CD4-positive, alpha-beta T cell (primary cell): ENCODE results near the gene LTB4R2. TPM values are rescaled to one million over a fixed set of nuclear protein-coding genes. Genes with fewer than 3 reads are reported as not detected.

Experiments
- ATAC-seq: fragments of 200-7000 bp; cut with Tn5 transposase; one replicate; pipeline ENCODE4 v1.10.0; 2022; ENCODE audit warnings: mild to moderate bottlenecking; ENCODE audit not compliant: poor library complexity
- CTCF ChIA-PET: fragments of 350-600 bp; sonication (Branson Sonifier 250); formaldehyde crosslinking; loops from one replicate; lab custom pipeline; 2021; ENCODE audit warnings: antibody characterized with exemption, inconsistent platforms; lab: Charles Lee
- POLR2A ChIA-PET: fragments of 350-600 bp; sonication (Branson Sonifier 250); formaldehyde crosslinking; loops from one replicate; lab custom pipeline; 2021; ENCODE audit warnings: antibody characterized with exemption, inconsistent platforms; lab: Charles Lee
- DNase-seq, 14 experiments: peaks; one replicate each; pipeline ENCODE4 v3.0.0-alpha.2; 2013 to 2020; ENCODE audit warnings: mixed read lengths in 2 of 14
- H3K27ac ChIP-seq, 2 donors: one replicate each; pipeline versions ENCODE4 v1.5.1 to v1.7.0; 2013; ENCODE audit warnings: low read length in 2 of 2, low read depth in 1 of 2, mild to moderate bottlenecking in 1 of 2
- H3K27me3 ChIP-seq, 2 experiments: 1 replicate in 1 of 2; 2 replicates in 1 of 2; pipeline versions ENCODE4 v1.6.1 to v1.7.0; 2013; ENCODE audit warnings: low read length in 2 of 2, control low read depth in 1 of 2, mild to moderate bottlenecking in 1 of 2, moderate library complexity in 1 of 2; ENCODE audit not compliant: insufficient read depth in 2 of 2, control insufficient read depth in 1 of 2
- H3K36me3 ChIP-seq: one replicate; pipeline ENCODE4 v1.6.1; 2013; ENCODE audit warnings: low read length, control low read depth; ENCODE audit not compliant: insufficient read depth
- H3K4me1 ChIP-seq: one replicate; pipeline ENCODE4 v1.6.1; 2013; ENCODE audit warnings: low read length, control low read depth; ENCODE audit not compliant: insufficient read depth
- H3K4me3 ChIP-seq: one replicate; pipeline ENCODE4 v1.5.1; 2013; ENCODE audit warnings: mild to moderate bottlenecking, low read length, moderate library complexity
- H3K9me3 ChIP-seq, 2 experiments: 1 replicate in 1 of 2; 2 replicates in 1 of 2; pipeline versions ENCODE4 v1.6.1 to v1.7.0; 2013; ENCODE audit warnings: low read length in 2 of 2, mild to moderate bottlenecking in 2 of 2, control low read depth in 1 of 2, moderate library complexity in 1 of 2; ENCODE audit not compliant: control insufficient read depth in 1 of 2, insufficient read depth in 1 of 2
- H3K27ac Mint-ChIP-seq: one replicate; pipeline ENCODE4 v1.8.0; 2020; ENCODE audit warnings: mixed read lengths
- H3K27me3 Mint-ChIP-seq: one replicate; pipeline ENCODE4 v1.8.0; 2021; ENCODE audit warnings: mixed read lengths
- H3K36me3 Mint-ChIP-seq: one replicate; pipeline ENCODE4 v1.8.0; 2021; ENCODE audit warnings: low read depth, mixed read lengths
- H3K4me1 Mint-ChIP-seq: one replicate; pipeline ENCODE4 v1.8.0; 2021; ENCODE audit warnings: low read depth, mixed read lengths
- H3K4me3 Mint-ChIP-seq: one replicate; pipeline ENCODE4 v1.8.0; 2020; ENCODE audit warnings: mild to moderate bottlenecking, mixed read lengths
- H3K9me3 Mint-ChIP-seq: one replicate; pipeline ENCODE4 v1.8.0; 2020; ENCODE audit warnings: mixed read lengths
- intact Hi-C, 2 experiments: fragments of 100-400 bp; cut with DNase I in 1 of 2; cut with micrococcal nuclease in 1 of 2; formaldehyde crosslinking; loops; one replicate each; pipeline versions ENCODE4 v1.15.1 to v1.9.0; 2023 to 2025; cut with DNase I, micrococcal nuclease
- total RNA-seq, 174 experiments: library from RNA in 2 of 174; stranded (reverse) in 2 of 174; gene quantifications; one replicate each; pipeline ENCODE4 v1.2.3 and lab custom pipeline; 2021 to 2026
- TF ChIP-seq, protein P1 (sequence below): fragments of 200-600 bp; IDR thresholded peaks from one replicate; pipeline ENCODE4 v1.8.0; 2022; ENCODE audit warnings: antibody characterized with exemption, mild to moderate bottlenecking

LTB4R2 gene
- total RNA-seq, 2 experiments from 2014 or later = 16.4 to 18.2 TPM

DNA sequence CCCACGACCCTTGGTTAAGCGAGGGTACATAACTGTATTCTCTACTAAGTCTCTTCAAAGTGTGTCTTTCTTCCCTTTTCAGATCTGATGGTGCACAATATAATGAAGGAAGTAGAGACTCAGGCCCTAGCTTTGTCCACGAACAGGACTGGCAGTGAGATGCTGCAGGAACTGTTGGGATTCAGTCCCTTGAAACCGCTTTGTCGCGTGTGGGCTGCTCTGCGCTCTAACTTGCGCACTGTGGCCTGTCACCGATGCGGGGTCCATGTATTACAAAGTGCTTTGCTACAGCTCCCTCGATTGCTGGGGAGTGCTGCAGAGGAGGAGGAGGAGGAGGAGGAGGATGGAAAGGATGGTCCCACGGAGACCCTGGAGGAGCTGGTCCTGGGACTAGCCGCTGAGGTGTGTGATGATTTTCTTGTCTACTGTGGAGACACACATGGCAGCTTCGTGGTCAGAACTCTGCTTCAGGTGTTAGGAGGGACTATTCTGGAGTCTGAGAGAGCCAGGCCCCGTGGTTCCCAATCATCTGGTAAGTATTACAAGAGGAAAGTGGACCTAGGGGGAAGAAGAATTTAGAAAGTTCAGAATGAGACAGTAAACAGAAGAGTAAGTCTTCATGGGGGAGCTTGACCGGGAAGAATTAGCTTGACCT lies 9.5 kb upstream of the LTB4R2 start:
- no peak for ATAC-seq
- Histone ChIP-seq H3K27ac (peak overlapping the region; percentile 81 to 87), H3K4me3 (peak overlapping the region; percentile 87), H3K9me3 (no peaks in the 10 kb centered on the region), H3K4me1 (peaks cover 56% of the 10 kb centered on the region), H3K27me3 (no peaks in the 10 kb centered on the region), H3K36me3 (peaks cover 59% of the 10 kb centered on the region)
- Mint-ChIP-seq H3K36me3 (peaks cover 89% of the 10 kb centered on the region), H3K27me3 (no peaks in the 10 kb centered on the region), H3K4me1 (peaks cover 64% of the 10 kb centered on the region), H3K4me3 (peak overlapping the region; percentile 99), H3K27ac (peak overlapping the region; percentile 98), H3K9me3 (no peaks in the 10 kb centered on the region)
- intact Hi-C loops = no loop called here
- DNase-seq = no peak
- ChIA-PET CTCF (interaction anchor here (1.0 to 6.8 kb wide), 6 partner anchors 9 to 131 kb away, joined by 3 to 90 read pairs (median 16); partner anchors contain the start of genes CIDEB, LTB4R, LTB4R2 and MDP1), POLR2A (interaction anchor here (0.8 to 5.7 kb wide), 20 partner anchors 8 to 210 kb away, joined by 3 to 66 read pairs (median 4); partner anchors contain the start of genes CBLN3, CHMP4A, CIDEB and DCAF11)
- TF ChIP-seq, protein P1, sequence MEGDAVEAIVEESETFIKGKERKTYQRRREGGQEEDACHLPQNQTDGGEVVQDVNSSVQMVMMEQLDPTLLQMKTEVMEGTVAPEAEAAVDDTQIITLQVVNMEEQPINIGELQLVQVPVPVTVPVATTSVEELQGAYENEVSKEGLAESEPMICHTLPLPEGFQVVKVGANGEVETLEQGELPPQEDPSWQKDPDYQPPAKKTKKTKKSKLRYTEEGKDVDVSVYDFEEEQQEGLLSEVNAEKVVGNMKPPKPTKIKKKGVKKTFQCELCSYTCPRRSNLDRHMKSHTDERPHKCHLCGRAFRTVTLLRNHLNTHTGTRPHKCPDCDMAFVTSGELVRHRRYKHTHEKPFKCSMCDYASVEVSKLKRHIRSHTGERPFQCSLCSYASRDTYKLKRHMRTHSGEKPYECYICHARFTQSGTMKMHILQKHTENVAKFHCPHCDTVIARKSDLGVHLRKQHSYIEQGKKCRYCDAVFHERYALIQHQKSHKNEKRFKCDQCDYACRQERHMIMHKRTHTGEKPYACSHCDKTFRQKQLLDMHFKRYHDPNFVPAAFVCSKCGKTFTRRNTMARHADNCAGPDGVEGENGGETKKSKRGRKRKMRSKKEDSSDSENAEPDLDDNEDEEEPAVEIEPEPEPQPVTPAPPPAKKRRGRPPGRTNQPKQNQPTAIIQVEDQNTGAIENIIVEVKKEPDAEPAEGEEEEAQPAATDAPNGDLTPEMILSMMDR = no peak

DNA sequence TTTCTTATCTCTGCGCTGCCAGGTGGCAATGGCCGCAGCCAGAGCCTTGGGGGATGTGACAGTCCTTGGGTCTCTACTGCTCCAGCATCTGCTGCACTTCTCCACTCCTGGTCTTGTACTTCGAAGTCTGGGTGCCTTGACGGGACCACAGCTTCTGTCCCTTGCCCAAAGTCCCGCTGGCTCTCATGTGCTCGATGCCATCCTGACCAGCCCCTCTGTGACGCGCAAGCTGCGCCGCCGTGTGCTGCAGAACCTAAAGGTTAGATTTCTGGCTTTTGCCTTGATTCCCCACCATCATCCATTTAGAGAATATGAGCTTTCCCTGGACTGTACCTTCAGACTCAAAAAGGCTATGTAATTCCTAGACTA lies 5.9 kb upstream of the LTB4R2 start:
- POLR2A ChIA-PET = interaction anchor here (0.6 to 1.4 kb wide), 2 partner anchors 61 to 1030 kb away, joined by 3 to 4 read pairs; partner anchors contain the start of gene TINF2
- TF ChIP-seq, protein P1 = no peak
- H3K27ac Mint-ChIP-seq = no peak overlapping the region
- no peak overlapping the region for H3K4me3 Mint-ChIP-seq
- Histone ChIP-seq H3K9me3 (no peaks in the 10 kb centered on the region), H3K4me1 (peaks cover 45% of the 10 kb centered on the region), H3K27me3 (no peaks in the 10 kb centered on the region), H3K36me3 (peaks cover 73% of the 10 kb centered on the region), H3K4me3 (no peak overlapping the region), H3K27ac (no peak overlapping the region)
- no peaks in the 10 kb centered on the region for H3K27me3 Mint-ChIP-seq
- DNase-seq (no peak), ATAC-seq (no peak)
- intact Hi-C loops = no loop called here
- no peaks in the 10 kb centered on the region for H3K9me3 Mint-ChIP-seq
- peaks cover 55% of the 10 kb centered on the region for H3K4me1 Mint-ChIP-seq
- CTCF ChIA-PET = interaction anchor here (1.2 to 1.4 kb wide), 2 partner anchors 30 to 88 kb away, joined by 3 read pairs; partner anchors contain the start of gene MDP1
- H3K36me3 Mint-ChIP-seq = peaks cover 91% of the 10 kb centered on the region

DNA sequence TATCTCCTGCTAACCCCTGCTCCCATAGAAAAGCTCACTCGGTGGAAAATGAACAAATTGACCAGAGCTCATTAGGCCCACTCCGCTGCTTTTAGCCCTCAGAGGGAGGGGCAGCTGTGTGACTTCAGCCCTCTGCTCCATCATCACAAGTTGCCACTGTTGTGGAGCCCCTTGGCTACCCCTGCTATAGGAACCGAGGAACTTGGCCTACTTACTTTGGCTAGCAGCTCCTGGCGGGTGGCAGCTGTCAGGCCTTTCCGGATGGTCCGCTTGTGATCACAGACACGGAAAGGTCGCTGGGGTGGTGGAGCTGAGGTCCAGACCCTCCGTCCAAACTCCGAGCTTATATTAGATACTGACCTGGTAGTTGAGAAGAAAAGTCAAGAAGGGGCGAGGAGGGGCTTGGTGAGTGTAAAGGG lies 2.8 kb upstream of the LTB4R2 start:
- no peaks in the 10 kb centered on the region for H3K27me3 Mint-ChIP-seq
- H3K4me1 Mint-ChIP-seq = peaks cover 50% of the 10 kb centered on the region
- intact Hi-C loops = no loop called here
- no peaks in the 10 kb centered on the region for H3K9me3 ChIP-seq
- no peaks in the 10 kb centered on the region for H3K27me3 ChIP-seq
- no peaks in the 10 kb centered on the region for H3K9me3 Mint-ChIP-seq
- H3K36me3 ChIP-seq = peaks cover 60% of the 10 kb centered on the region
- H3K27ac ChIP-seq = no peak overlapping the region
- H3K27ac Mint-ChIP-seq = no peak overlapping the region
- POLR2A ChIA-PET = interaction anchor here (1.3 to 5.5 kb wide), 4 partner anchors 7 to 192 kb away, joined by 3 to 52 read pairs (median 10); partner anchors contain the start of genes DCAF11, DHRS1, NOP9 and NRL
- CTCF ChIA-PET = interaction anchor here (1.0 to 4.9 kb wide), 11 partner anchors 8 to 129 kb away, joined by 3 to 67 read pairs (median 8); partner anchors contain the start of genes CHMP4A, DHRS1, NOP9 and RABGGTA
- peaks cover 47% of the 10 kb centered on the region for H3K4me1 ChIP-seq
- TF ChIP-seq, protein P1 = no peak
- H3K36me3 Mint-ChIP-seq = peaks cover 66% of the 10 kb centered on the region
- ATAC-seq (no peak), DNase-seq (no peak)
- no peak overlapping the region for H3K4me3 ChIP-seq
- no peak overlapping the region for H3K4me3 Mint-ChIP-seq
